ENCODE data around the gene IRF2.
A peak's percentile ranks its signal among the peaks of the same experiment; 100 is the strongest.

Gene IRF2

DNA sequence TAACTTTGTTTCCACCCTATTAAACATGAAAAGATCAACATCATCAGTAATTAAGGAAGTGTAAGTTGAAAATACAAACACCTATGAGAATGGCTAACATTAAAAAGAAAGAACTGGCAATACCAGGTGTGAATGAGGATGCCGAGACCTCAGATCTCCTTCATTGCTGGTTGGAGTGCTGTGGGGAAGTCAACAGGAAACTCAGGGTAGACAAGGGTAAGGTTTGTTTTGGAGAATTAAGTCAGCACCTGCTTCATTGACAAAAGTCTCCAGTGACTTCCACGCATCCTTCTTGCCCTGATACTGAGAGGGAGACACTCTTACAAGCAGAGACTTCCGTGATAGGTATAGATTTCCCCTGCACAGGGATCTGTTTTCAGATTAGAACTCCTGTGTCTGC lies 106.1 kb downstream of the IRF2 start:
- DNase-seq (ENCODE audit: low read depth, low spot score) = no peak

DNA sequence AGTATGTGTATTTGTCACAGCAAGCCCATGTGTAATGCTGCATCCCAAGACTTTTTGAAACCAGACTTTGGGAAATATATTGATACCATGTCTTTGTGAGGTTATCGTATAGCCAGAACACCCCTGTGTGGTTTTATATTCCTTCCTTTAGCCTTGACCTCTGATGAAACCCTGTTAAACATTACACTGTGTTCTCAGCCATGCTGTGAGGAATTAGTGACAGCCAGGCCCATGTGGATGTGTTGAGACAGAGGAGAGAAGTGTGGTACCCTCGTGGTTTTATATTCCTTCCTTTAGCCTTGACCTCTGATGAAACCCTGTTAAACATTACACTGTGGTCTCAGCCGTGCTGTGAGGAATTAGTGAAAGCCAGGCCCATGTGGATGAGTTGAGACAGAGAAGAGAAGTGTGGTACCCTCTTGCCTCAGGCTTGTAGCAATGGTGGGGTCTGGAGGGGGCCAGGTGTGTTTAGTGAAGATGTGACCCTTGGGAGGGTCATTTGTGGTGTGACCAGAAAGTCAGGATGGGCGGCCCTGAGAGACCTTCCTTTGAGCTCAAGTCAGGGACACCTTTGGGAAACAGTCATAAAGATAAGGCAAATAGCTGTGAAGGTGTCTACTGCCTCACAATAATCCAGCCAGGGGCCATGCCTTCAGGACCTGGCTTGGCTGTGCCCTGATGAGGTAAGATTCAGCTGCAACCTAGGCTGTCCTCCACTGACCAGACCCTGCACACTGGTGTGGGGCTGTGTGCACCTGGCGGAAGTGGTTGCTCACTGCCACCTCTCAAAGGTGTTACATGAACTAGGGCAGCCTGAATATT lies 110.0 kb downstream of the IRF2 start:
- DNase-seq (ENCODE audit: low read depth, low spot score) = no peak

DNA sequence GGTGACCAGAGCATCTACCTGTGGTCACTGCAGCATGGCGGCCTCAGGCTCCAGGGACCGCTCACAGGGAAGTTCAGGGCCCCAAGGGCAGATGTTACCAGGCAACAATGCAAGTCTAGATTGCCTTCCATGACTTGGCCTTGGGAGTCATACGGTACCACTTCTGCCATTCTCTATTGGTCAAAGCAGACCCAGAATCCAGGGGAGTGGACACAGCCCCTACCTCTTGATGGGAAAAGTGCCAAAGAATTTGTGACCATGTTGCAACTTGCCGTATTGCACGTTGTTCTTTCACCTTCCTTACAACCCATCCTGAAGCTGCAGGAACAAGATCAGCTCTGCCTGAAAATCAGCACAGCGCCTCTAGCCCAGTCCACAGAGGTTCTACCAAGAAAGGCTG lies 111.1 kb downstream of the IRF2 start:
- no peak for DNase-seq (ENCODE audit: low read depth, low spot score)

DNA sequence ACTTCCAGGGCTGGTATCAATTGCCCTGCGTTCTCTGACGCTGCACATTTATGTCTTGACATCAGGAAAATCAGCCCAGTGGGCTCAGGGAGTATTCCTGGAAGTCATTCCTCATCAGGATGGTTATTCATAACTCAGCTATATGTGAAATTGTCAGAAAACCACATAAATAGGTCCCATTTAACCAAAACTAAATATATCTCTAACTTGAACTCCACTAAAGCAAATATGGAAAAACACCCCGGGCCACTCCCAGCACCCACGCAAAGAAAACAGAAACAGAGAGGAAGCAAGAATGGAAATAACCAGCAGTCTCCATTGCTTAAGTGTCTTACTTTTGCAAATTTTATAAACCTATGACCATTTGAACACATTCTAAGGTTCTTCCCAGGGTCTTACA lies 112.0 kb downstream of the IRF2 start:
- no peak for DNase-seq (ENCODE audit: low read depth, low spot score)

DNA sequence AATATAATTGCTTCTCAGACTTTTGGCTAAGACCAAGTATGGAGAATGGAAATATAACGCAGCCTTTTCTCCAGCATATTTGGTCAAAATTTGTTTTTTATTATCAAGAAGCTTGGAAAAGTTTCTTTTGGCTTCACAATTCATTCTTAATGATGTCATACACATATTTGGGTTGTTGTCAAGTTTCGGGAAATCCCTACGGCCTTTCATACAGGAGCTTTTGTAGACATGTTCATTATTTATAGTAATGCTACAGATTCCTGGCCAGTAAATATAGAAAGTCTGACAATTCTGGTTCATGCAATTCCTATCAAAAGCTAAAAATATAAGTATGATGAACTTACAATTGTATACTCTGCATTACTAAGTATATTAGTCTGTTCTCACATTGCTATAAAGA lies 112.9 kb downstream of the IRF2 start:
- no peak for DNase-seq (ENCODE audit: low read depth, low spot score)

DNA sequence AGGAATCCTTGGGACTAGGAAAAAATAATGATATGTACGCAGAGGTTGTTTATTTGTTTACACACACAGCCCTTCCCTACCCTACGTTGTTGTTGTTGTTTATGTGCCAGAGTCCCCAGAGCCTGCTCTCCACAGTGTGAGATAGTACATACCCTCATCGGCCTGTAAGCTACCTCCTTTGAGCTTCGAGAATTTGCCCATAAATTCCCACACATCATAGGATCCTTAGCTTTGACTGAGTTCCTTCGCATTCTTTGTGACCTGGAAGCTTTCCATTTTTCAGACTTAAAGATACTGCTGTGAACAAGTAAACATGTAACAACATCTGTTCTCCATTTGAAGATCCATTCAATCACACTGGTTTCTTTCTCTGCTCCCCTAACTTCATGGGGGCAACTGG lies 114.5 kb downstream of the IRF2 start:
- DNase-seq (ENCODE audit: low read depth, low spot score) = no peak

DNA sequence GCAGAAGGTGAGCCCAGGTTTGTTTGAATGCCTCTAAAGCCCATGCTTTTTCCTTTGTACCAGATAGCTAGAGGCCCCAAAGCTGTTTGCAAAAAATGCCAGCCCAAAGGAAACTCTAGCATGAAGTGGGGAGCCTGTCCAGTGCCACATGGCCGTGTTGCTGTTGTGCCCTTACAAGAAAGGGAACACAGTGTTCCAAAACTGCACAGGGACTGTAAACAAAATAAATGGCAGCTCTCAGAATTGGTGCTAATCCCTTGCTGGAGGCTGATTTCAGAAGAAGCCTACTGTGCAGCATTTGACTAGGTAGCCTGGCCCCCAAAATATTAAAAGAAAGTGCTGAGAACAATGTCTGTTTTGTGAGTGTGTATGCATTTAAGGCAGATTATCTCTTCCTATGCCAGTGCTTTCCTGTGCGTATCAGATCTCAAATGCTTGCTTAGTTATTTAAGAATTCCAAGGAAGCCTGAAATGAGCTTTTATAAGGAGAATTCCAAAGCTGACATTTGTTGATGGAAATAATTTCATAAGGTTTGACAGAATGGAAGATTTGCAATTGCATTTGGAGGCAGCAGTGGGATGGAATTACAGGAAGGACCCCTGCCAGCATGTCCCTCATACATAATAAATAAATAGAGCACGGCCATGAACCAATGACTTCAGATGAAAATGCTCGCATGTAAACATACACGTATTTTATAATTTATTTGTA lies 115.7 kb downstream of the IRF2 start:
- DNase-seq (ENCODE audit: low read depth, low spot score) = no peak

DNA sequence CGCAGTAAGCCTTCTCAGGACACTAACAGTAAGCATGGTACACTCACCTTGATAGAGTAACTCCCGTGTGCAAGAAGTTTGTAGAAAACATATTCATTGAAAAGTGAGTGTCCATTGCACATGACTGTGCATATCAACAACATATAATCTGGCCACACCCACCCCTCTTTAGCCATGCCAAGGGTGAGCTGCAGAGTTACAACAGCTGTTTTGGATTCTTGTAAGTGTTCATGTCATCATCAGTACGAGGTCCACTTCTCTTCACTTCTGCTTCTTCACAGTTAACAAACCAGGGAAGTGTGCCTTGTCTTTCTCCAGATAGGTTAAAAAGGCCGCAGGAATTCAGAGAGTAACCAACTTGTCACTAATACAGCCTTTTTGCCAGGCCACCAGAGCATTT lies 116.6 kb downstream of the IRF2 start:
- DNase-seq (ENCODE audit: low read depth, low spot score) = no peak

DNA sequence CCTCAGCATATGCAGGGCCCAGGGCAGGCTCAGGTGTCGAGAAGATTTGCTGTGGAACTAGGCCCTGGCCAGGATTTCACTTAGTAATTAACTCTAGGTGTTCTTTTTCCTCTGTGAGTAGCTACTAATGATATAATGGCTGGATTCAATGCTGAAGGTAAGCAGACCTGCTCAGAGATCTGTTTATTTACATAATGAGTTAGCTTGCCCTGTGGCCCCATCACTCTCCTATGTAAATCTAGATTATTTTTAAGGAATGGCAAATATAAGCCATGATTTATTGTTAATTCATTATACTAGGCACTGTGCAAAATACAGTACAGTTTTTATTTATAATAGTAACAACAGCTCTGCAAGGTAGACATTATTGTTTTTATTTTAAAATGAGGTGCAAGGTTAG lies 117.2 kb downstream of the IRF2 start:
- DNase-seq (ENCODE audit: low read depth, low spot score) = no peak

DNA sequence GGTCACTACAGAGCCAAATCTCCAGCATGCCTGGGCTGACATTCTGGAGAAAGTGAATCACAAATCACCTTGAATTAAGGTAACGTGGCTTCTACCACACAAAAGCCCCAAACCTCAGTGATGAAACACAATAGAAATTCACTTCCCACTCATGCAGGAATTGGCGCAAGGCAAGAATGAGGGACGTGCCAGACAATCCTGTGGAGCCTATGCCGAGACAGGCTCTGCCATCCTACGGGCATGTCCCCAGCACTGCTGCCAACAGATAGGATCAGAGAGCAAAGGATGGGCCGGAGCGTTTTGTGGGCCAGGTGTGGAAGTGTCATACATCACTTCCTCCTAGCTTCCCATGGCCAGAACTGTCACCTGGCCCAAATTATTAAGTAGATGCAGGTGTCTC lies 118.0 kb downstream of the IRF2 start:
- no peak for DNase-seq (ENCODE audit: low read depth, low spot score)

DNA sequence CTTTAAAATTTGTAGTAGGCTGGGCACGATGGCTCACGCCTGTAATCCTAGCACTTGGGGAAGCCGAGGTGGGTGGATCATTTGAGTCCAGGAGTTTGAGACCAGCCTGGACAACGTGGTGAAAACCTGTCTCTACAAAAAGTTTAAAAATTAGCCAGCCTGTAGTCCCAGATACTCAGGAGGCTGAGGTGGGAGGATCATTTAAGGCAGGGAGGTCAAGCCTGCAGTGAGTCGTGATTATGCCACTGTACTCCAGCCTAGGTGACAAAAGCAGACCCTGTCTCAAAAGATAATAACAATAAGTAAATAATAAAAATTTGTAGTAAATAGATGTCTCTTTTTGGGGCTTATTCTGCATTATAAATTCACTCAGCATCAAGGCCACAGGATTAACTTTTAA lies 118.5 kb downstream of the IRF2 start:
- DNase-seq (ENCODE audit: low read depth, low spot score) = no peak

DNA sequence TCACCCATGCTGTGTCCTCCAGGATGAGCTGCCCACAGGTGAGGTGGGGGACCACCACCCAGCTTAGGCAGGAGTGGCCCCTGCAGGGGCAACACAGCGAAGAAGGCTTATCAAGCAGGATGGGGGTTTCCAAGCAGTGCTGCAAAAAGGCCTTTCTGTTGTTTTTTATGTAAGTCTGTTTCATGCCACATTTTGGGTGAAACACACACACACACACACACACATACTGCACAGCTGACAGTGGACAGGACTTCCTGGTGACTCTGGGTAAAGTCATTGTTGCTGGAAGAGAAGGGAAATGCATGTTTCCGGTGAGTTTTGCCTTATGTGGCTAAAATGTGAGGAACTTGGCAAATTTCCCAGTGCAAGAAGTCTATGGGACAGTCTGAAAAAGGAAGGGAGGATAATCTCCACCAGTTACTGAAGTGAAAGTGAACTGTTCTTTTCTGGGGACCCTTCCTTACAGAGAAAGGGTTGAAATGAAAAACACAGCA lies 119.2 kb downstream of the IRF2 start:
- DNase-seq (ENCODE audit: low read depth, low spot score) = peak; percentile 63

DNA sequence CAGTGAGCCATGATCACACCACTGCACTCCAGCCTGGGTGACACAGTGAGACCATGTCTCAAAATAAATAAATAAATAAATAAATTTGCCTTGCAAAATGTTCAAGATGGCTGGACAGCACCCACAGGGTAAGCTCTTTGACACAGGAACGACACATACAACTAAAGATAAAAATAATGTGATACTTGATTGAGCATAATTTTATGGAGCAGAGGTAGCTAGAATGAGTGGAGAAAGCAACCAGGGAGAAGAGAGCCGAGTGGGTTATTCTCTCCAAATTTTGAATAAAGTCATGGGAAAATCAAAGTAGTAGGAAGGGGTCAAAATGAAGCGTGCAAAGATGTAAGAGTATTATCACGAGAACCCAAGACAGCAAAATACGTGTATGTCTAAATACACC lies 121.5 kb downstream of the IRF2 start:
- no peak for DNase-seq (ENCODE audit: low read depth, low spot score)

DNA sequence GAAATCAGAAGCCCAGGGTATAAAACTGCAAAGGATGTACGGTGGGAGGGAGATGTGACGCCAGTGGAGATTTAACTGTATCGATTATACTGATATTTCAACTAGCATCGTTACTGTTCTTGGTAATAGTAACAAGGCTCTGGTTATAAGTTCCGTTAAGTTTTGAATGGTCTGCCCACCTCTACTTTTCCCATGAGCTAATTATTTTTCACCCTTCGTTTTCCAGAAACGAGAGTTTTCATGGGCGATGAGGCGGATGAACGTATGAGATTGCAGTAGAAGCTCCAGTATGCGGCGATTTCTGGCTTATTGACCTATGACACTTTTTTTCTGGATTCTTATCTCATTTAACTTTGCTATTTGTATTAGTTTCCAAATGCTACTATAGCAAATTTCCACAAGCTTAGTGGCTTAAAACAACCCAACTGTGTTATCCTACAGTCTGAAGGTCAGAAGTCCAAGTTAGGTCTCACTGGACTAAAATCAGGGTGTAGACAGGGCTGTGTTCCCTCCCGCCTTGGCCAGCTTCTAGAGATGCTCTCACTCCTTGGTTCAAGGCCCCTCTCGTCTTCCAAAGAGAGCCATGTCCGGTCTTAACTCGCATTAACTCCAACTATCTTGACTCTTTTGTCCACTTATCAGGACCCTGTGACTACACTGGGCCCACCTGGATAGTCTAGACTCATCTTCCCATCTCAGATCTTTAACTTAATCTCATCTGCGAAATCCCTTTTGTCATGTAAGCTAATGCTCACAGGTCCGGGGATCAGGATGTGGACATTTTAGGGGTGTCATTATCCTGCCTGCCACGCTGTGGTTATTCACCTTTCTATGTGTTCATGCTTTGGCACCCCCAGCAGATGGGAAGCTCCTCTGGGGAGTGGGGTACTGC lies 122.5 kb downstream of the IRF2 start:
- no peak for DNase-seq (ENCODE audit: low read depth, low spot score)

DNA sequence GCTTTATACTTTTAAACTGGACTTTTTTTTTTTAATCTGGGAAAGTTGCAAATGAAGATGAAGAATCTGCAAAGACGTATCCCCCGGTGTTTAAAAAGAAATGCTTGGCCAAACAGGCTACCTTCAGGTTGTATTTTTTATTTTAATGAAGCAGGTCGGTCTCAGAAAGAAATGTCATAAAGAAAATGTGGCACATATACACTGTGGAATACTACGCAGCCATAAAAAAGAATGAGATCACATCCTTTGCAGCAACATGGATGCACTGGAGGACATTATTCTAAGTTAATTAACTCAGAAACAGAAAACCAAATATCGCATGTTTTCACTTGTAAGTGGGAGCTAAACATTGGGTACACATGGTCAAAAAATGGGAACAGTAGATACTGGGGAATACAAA lies 123.4 kb downstream of the IRF2 start:
- DNase-seq (ENCODE audit: low read depth, low spot score) = no peak

DNA sequence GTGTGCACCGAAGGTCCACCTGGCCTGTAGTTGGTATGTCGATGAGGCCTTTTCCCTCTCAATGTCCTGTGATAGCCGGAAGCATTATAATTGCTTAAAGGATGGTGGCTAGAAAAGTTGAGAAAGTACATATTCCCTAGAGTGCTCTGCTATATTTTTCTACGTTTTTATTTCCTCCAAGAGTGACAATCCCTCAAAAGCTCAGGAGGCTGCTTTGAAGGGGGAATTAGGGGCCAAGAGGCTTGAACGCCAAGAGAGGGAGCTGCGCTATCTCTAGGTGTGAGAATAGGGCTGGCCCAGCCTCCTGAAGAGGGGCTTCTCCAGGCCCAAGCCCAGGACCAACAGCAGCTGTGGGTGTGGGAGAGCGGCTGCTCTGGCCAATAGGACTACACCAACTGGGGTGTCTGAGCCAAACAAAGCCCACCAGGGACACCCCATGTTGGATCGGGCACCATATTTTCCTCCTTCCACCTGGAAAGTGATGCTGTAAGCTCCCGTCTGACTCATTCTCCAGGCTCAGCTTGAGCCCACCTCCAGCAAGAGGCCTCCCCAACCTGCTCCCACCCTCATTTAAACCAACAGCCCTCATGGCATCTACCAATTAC lies 124.0 kb downstream of the IRF2 start:
- no peak for DNase-seq (ENCODE audit: low read depth, low spot score)

DNA sequence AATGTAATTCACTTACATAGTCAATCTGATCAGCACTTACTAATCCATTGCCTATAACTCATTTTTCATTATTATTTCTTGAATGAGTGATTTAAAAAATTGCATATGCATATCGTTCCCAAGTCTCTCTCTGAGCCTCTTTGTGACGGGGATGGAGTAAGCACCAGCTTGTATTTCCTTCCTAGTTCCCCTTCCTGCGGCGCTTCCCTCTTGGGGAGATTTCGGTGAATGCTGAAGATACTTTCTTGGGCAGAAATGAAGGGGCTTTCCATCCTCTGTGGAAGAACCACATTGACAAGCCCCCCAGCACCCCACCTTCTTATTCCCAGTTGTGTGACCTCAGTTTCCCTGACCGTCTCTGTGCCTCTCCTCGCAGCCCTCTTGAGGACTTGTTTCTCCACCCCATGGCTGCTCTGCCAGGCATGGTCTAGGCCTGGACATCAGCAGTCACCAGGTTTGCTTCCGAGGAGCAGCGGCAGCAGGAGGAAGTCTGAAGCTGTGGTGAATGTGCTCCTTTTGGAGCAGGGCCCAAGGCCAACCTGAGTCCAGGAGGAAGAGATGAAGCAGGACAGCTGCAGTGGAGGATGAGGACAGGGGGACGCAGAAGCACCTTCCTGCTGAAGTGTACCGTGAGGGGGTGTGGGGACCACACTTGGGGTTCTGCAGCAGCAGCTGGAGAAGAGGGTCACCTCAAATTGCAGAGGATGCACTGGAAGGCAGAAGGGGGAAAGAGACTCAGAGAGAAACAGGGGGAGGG lies 124.9 kb downstream of the IRF2 start:
- DNase-seq (ENCODE audit: low read depth, low spot score) = no peak

DNA sequence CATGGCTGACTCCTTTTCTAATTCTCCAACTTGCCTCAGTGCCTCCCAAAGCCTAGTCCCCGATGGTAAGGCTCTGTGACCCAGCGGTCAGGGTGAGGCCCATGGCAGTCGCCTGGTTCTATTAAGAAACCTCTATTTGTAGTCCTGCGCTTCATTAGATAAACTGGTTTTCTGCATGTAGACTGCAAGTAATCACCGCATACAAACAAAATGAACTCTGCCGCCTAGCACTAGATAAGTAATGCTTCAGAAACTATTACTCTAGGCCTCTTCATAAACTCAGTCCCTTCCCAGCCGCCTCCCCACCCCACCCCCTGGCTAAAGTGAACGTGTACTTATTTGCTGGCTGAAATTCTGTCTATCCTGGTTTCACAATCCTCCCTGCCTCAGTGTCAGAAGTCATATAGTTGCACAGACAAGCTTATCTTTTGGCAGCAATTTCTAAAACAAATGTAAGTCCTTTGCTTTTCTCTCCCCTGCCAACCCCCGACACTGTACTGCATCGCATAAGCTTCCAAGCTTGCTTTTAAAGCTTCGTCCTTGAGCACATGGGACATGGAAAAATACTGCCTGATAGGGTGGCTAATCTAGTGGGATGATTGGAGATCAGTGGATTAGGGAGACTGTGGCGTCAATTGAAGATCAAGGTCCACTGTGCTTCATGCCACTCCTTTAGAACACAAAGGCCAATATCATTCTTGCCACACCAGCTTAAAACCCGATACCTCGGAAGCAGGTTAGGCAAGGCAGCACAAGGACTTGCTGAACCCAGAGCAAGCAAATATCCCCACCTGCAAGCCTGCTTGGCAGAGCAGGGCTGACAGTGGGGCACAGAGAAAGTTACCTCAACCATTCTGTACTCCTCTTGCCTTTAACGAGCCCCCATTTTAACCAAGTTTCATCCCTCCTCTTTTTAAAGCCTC lies 125.8 kb downstream of the IRF2 start:
- no peak for DNase-seq (ENCODE audit: low read depth, low spot score)

DNA sequence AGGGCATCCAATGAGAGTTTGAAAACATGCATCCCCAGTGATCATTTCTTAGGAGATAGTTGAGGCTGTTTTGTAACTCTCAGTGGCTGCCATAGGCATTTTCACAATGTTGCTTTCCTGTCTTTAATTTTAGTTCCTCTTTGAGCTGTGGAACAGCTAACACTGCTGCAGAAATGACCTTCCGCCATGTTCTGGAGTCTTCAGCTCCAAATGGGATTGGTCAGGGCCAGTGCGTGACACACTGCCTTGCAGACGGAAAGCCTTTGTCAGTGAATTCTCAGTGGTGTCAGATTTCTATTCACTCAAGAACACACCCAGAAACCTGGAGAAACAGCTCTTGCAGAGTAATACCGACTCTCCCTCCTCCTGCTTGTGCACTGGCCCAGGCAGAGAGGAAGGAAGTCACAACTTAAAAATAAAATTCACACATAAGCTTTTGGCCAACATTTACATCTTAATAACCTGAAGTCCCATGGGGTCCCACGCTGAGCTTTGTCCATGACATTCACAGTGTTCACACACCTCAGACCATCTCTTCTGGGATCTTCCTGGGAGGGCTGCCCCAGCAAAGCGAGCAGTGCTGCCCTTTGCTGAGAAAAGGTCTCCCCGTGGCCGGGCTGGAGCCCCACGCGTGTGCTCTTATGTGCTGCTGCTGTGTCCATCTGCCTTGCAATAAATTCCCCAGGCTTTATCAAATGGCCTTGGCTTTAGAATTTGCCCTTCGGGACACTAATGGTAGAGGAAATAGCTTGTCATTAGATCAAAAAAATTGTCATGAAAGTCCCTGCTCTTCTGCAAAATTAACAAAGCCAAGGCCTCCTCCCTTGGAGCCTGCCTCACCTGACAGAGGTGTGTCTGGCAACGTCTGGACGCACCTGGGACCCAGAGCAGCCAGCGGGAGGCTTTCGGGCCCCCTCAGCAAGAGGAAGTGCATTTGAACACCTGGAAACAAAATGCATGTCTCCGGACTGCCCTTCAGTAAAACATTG lies 126.8 kb downstream of the IRF2 start:
- DNase-seq (ENCODE audit: low read depth, low spot score) = no peak

Data from smooth muscle cell of the brain vasculature (primary cell).